H1 (cell line): ENCODE measurements around the gene ADNP. TPM values are rescaled to one million over a fixed set of nuclear protein-coding genes. Genes with fewer than 3 reads are reported as not detected.

Experiments
- CTCF ChIA-PET: fragments of 300-600 bp; sonication (Branson Sonifier 250); formaldehyde crosslinking; loops from one replicate; lab custom pipeline; 2021; ENCODE audit not compliant: partially characterized antibody; lab: Charles Lee
- POLR2A ChIA-PET: fragments of 300-600 bp; sonication (Branson Sonifier 250); formaldehyde crosslinking; loops from one replicate; lab custom pipeline; 2021; ENCODE audit warnings: inconsistent platforms; ENCODE audit not compliant: partially characterized antibody; lab: Charles Lee
- DNase-seq, 2 experiments: peaks; one replicate each; pipeline versions ENCODE4 v3.0.0 to v3.0.0-alpha.2; 2010 to 2022; ENCODE audit warnings: low spot score in 2 of 2, low read depth in 1 of 2, mixed read lengths in 1 of 2
- FAIRE-seq: peaks from 2 replicates; lab custom pipeline; 2011; peaks lifted over from hg19 to GRCh38; lab: Jason Lieb, UNC
- H2AFZ ChIP-seq: 2 replicates; pipeline ENCODE4 v1.8.1; 2012; ENCODE audit warnings: low read length, inconsistent platforms
- H2AK5ac ChIP-seq: 2 replicates; pipeline ENCODE4 v1.6.1; 2013; ENCODE audit warnings: low read depth, low read length
- H2BK120ac ChIP-seq: replicated peaks from 2 replicates; pipeline ENCODE3; 2013; ENCODE audit warnings: low read depth, low read length, inconsistent platforms
- H2BK12ac ChIP-seq: 2 replicates; pipeline ENCODE4 v1.6.1; 2013; ENCODE audit warnings: low read depth, low read length
- H2BK15ac ChIP-seq: 2 replicates; pipeline ENCODE4 v1.6.1; 2013; ENCODE audit warnings: low read length
- H2BK20ac ChIP-seq: 2 replicates; pipeline ENCODE4 v1.6.1; 2013; ENCODE audit warnings: low read length
- H2BK5ac ChIP-seq: 2 replicates; pipeline ENCODE4 v1.6.1; 2013; ENCODE audit warnings: low read depth, low read length
- H3K14ac ChIP-seq: 2 replicates; pipeline ENCODE4 v1.6.1; 2013; ENCODE audit warnings: inconsistent platforms; ENCODE audit not compliant: insufficient read length
- H3K18ac ChIP-seq: 2 replicates; pipeline ENCODE4 v1.6.1; 2013; ENCODE audit warnings: low read length; ENCODE audit errors: extremely low read depth
- H3K23ac ChIP-seq: 2 replicates; pipeline ENCODE4 v1.6.1; 2013; ENCODE audit warnings: inconsistent platforms; ENCODE audit not compliant: insufficient read length
- H3K23me2 ChIP-seq: 2 replicates; pipeline ENCODE4 v1.6.1; 2013; ENCODE audit warnings: low read depth, low read length
- H3K27ac ChIP-seq: 2 replicates; pipeline ENCODE4 v1.6.1; 2011; ENCODE audit warnings: low read depth, low read length, inconsistent platforms
- H3K27me3 ChIP-seq, 4 experiments: replicated peaks in 1 of 4; 1 replicate in 1 of 4; 2 replicates in 3 of 4; pipeline versions ENCODE4 v1.6.1 to v1.8.1; 2011 to 2013; ENCODE audit warnings: low read length in 3 of 4, mild to moderate bottlenecking in 3 of 4, inconsistent platforms in 2 of 4, mixed read lengths in 2 of 4, moderate library complexity in 1 of 4; ENCODE audit not compliant: control insufficient read depth in 3 of 4, insufficient read depth in 3 of 4; ENCODE audit errors: extremely low read depth in 1 of 4
- H3K36me3 ChIP-seq, 4 experiments: 2 replicates each; pipeline versions ENCODE4 v1.6.1 to v1.8.1; 2011 to 2013; ENCODE audit warnings: mild to moderate bottlenecking in 4 of 4, low read length in 3 of 4, moderate library complexity in 2 of 4, control low read depth in 1 of 4, inconsistent platforms in 1 of 4; ENCODE audit not compliant: insufficient read depth in 4 of 4, control insufficient read depth in 2 of 4
- H3K4ac ChIP-seq: replicated peaks from 2 replicates; pipeline ENCODE3; 2013; ENCODE audit warnings: low read length, low read depth, mixed read lengths, inconsistent platforms; ENCODE audit not compliant: insufficient read length
- H3K4me1 ChIP-seq, 4 experiments: replicated peaks in 1 of 4; 1 replicate in 1 of 4; 2 replicates in 3 of 4; pipeline versions ENCODE4 v1.6.1 to v1.8.1; 2011 to 2013; ENCODE audit warnings: low read length in 3 of 4, inconsistent platforms in 2 of 4, mixed read lengths in 1 of 4; ENCODE audit not compliant: insufficient read depth in 4 of 4, control insufficient read depth in 3 of 4
- H3K4me2 ChIP-seq, 2 experiments: 2 replicates each; pipeline versions ENCODE4 v1.6.1 to v1.8.1; 2011 to 2013; ENCODE audit warnings: low read depth in 2 of 2, low read length in 2 of 2, control low read depth in 1 of 2, inconsistent platforms in 1 of 2, mild to moderate bottlenecking in 1 of 2; ENCODE audit not compliant: insufficient read depth in 1 of 2
- H3K4me3 ChIP-seq, 4 experiments: fragments of 200-600, 300-600 bp in 1 of 4; sonication (generic), shearing (Covaris generic), sonication (Bioruptor Twin) in 1 of 4; 2 replicates each; pipeline versions ENCODE4 v1.5.1 to v1.8.1; 2011 to 2016; ENCODE audit warnings: low read length in 4 of 4, low read depth in 3 of 4, control low read depth in 2 of 4, inconsistent platforms in 2 of 4, mild to moderate bottlenecking in 2 of 4, mixed read lengths in 1 of 4, moderate library complexity in 1 of 4; ENCODE audit not compliant: insufficient read depth in 2 of 4; ENCODE audit errors: extremely low read depth in 1 of 4
- H3K56ac ChIP-seq: replicated peaks from 2 replicates; pipeline ENCODE3; 2013; ENCODE audit warnings: low read depth, mild to moderate bottlenecking, mixed read lengths, low read length, inconsistent platforms; ENCODE audit not compliant: insufficient read length
- H3K79me1 ChIP-seq: 2 replicates; pipeline ENCODE4 v1.6.1; 2013; ENCODE audit warnings: low read depth, low read length, control low read depth
- H3K79me2 ChIP-seq, 2 experiments: 2 replicates each; pipeline versions ENCODE4 v1.6.1 to v1.8.1; 2012 to 2013; ENCODE audit warnings: low read length in 2 of 2, mild to moderate bottlenecking in 2 of 2, inconsistent platforms in 1 of 2; ENCODE audit not compliant: insufficient read depth in 2 of 2, control insufficient read depth in 1 of 2
- H3K9ac ChIP-seq, 4 experiments: replicated peaks in 1 of 4; 1 replicate in 1 of 4; 2 replicates in 3 of 4; pipeline versions ENCODE4 v1.6.1 to v1.8.1; 2011 to 2013; ENCODE audit warnings: low read depth in 3 of 4, low read length in 3 of 4, control low read depth in 2 of 4, mild to moderate bottlenecking in 2 of 4, moderate library complexity in 2 of 4, inconsistent platforms in 1 of 4; ENCODE audit errors: extremely low read depth in 1 of 4
- H3K9me3 ChIP-seq, 2 experiments: 2 replicates each; pipeline versions ENCODE4 v1.6.1 to v1.8.1; 2012 to 2013; ENCODE audit warnings: mild to moderate bottlenecking in 2 of 2, moderate library complexity in 2 of 2, control low read depth in 1 of 2, inconsistent platforms in 1 of 2, low read depth in 1 of 2, low read length in 1 of 2, mixed read lengths in 1 of 2; ENCODE audit not compliant: insufficient read depth in 2 of 2
- H4K20me1 ChIP-seq, 2 experiments: replicated peaks in 1 of 2; 2 replicates each; pipeline versions ENCODE3 to v1.8.1; 2011 to 2013; ENCODE audit warnings: inconsistent platforms in 2 of 2, low read length in 2 of 2, mild to moderate bottlenecking in 1 of 2; ENCODE audit not compliant: insufficient read depth in 2 of 2, control insufficient read depth in 1 of 2
- H4K5ac ChIP-seq: 2 replicates; pipeline ENCODE4 v1.6.1; 2013; ENCODE audit warnings: low read length, low read depth, mixed read lengths, inconsistent platforms; ENCODE audit not compliant: insufficient read length
- H4K8ac ChIP-seq: 2 replicates; pipeline ENCODE4 v1.8.0; 2013; ENCODE audit warnings: mild to moderate bottlenecking, moderate library complexity, low read length, inconsistent platforms; ENCODE audit not compliant: insufficient read depth; ENCODE audit errors: extremely low read depth
- H4K91ac ChIP-seq: replicated peaks from 2 replicates; pipeline ENCODE3; 2013; ENCODE audit warnings: low read length, mixed read lengths, inconsistent platforms; ENCODE audit not compliant: insufficient read length
- ASH2L ChIP-seq: fragments of 200-600, 300-600 bp; sonication (generic); IDR thresholded peaks from one replicate; pipeline ENCODE4 v1.7.1; 2017; ENCODE audit warnings: low read length
- E2F6 ChIP-seq: IDR thresholded peaks from 2 replicates; pipeline ENCODE4 v1.6.1; 2012; ENCODE audit warnings: inconsistent platforms
- EP300 ChIP-seq, 2 experiments: IDR thresholded peaks; 1 replicate in 1 of 2; 2 replicates in 1 of 2; pipeline ENCODE4 v1.6.1; 2011 to 2012; ENCODE audit warnings: low read depth in 2 of 2, low read length in 2 of 2, mild to moderate bottlenecking in 2 of 2, borderline replicate concordance in 1 of 2, inconsistent platforms in 1 of 2, moderate library complexity in 1 of 2
- EZH2 ChIP-seq: fragments of 200-600 bp; sonication (generic); IDR thresholded peaks from 2 replicates; pipeline ENCODE4 v1.7.1; 2012; ENCODE audit warnings: low read depth, mild to moderate bottlenecking, moderate library complexity, low read length, inconsistent platforms; ENCODE audit not compliant: severe bottlenecking
- GABPA ChIP-seq: IDR thresholded peaks from 2 replicates; pipeline ENCODE4 v1.6.1; 2011; ENCODE audit warnings: mild to moderate bottlenecking, low read length, moderate library complexity, borderline replicate concordance; ENCODE audit not compliant: insufficient read depth
- SIRT6 ChIP-seq: IDR thresholded peaks from one replicate; pipeline ENCODE4 v1.7.1; 2012; ENCODE audit warnings: low read length, inconsistent platforms
- SRF ChIP-seq: IDR thresholded peaks from 2 replicates; pipeline ENCODE4 v1.6.1; 2011; ENCODE audit warnings: mild to moderate bottlenecking, low read depth, low read length, moderate library complexity
- WGBS, 2 experiments: shearing (Covaris generic) in 1 of 2; methylation state at CpG; one replicate each; pipeline versions ENCODE4 v1.1.6 to v1.1.7; 2013 to 2015; ENCODE audit warnings: low lambda C conversion rate in 2 of 2, mixed read lengths in 2 of 2, inconsistent platforms in 1 of 2, low coverage in 1 of 2, missing lambda C conversion rate in 1 of 2; ENCODE audit not compliant: insufficient replicate concordance in 2 of 2, insufficient coverage in 1 of 2, insufficient read length in 1 of 2; ENCODE audit errors: extremely low coverage in 1 of 2, missing lambda C conversion rate in 1 of 2; 5-methylcytosine and 5-hydroxymethylcytosine counted together
- polyA plus RNA-seq, 7 experiments: library from polyadenylated mRNA; depleted of rRNA in 3 of 7; stranded (reverse) in 5 of 7; unstranded in 2 of 7; fragments of >200 nt in 5 of 7; fragments of 200-250 nt in 2 of 7; gene quantifications; 1 replicate in 5 of 7; 2 replicates in 1 of 7; 4 replicates in 1 of 7; pipeline versions ENCODE4 v1.2.1 to v1.2.3, GENCODE V29; 2011 to 2013; ENCODE audit warnings: missing spikeins in 2 of 7, mixed read lengths in 2 of 7
- total RNA-seq: library from RNA; stranded (reverse); fragmentation: NEBNext Ultra II Directional; extraction: Animal tissue kit (Norgen Biotek cat#: 25700); gene quantifications from 2 replicates; pipeline ENCODE4 v1.2.1, GENCODE V29; 2021

Gene ADNP
- total and polyA plus RNA-seq, 2 of the 8 experiments (the other 6 are each of a cell fraction or from before 2014, with no cell fraction given), result 31.6 to 123 TPM

GRCh38 chr20:50900261-50900660 is 31.0 kb downstream of the ADNP start:
- Histone ChIP-seq H3K79me1 (peaks cover 5% of the 10 kb centered on the region), H3K56ac (no peak overlapping the region), H3K18ac (no peak overlapping the region), H2BK20ac (no peak overlapping the region), H2BK15ac (no peak overlapping the region), H3K14ac (no peak overlapping the region), H2BK5ac (no peak overlapping the region), H3K27me3 (no peaks in the 10 kb centered on the region), H3K4ac (no peak overlapping the region), H4K5ac (no peak overlapping the region), H2AK5ac (no peak overlapping the region), H4K91ac (no peak overlapping the region), H3K9ac (no peak overlapping the region), H2BK12ac (no peak overlapping the region), H3K36me3 (peaks cover 25 to 88% (median 60%) of the 10 kb centered on the region in 4 experiments)
- CTCF ChIA-PET, result interaction anchor here (0.9 to 1.1 kb wide), 2 partner anchors 10 to 14 kb away, joined by 4 to 5 read pairs; no protein-coding TSS in a partner anchor
- TF ChIP-seq ASH2L (no peak), SIRT6 (no peak), EP300 (IDR thresholded peaks at IDR 0.05; ENCODE audit: borderline replicate concordance in 1 of 2, low read depth in 2 of 2, low read length in 2 of 2) (no peak), EZH2 (no peak), E2F6 (no peak), SRF (no peak), GABPA (no peak)
- TF ChIP-seq, all 59 proteins: peak for 0
- POLR2A ChIA-PET, result interaction anchor here (0.6 to 3.2 kb wide), 11 partner anchors 9 to 527 kb away, joined by 3 to 13 read pairs (median 4); no protein-coding TSS in a partner anchor
- no peak overlapping the region for H3K23ac ChIP-seq
- H2AFZ ChIP-seq, result no peak overlapping the region
- no peak overlapping the region for H4K8ac ChIP-seq
- H3K27ac ChIP-seq, result no peak overlapping the region
- H3K23me2 ChIP-seq, result no peaks in the 10 kb centered on the region
- H3K9me3 ChIP-seq, result no peaks in the 10 kb centered on the region
- WGBS, 2 experiments, result 86% methylated on average over 7 of the region's 7 CpGs; no CpG with 5 or more reads in 1 of the 2 experiments
- H3K4me2 ChIP-seq, result no peak overlapping the region
- DNase-seq, result no peak
- no peak overlapping the region for H3K4me3 ChIP-seq
- peaks cover 20 to 22% of the 10 kb centered on the region in 2 experiments for H4K20me1 ChIP-seq
- FAIRE-seq, result no peak
- H3K4me1 ChIP-seq, result no peaks in the 10 kb centered on the region
- no peak overlapping the region for H2BK120ac ChIP-seq
- peaks cover 9 to 88% of the 10 kb centered on the region in 2 experiments; a peak in 3 of 4 replicates for H3K79me2 ChIP-seq
